PC-3 (cell line): ENCODE results near the gene C10orf95.

Experiments used
- EZH2 ChIP-seq: fragments of 300-600 bp; sonication (generic); IDR thresholded peaks from one replicate; pipeline ENCODE4 v1.6.1; 2017; ENCODE audit warnings: antibody characterized with exemption, mild to moderate bottlenecking, low read length; ENCODE audit not compliant: unreplicated experiment
- EZH2phosphoT487 ChIP-seq: fragments of 300-600 bp; sonication (generic); IDR thresholded peaks from 2 replicates; pipeline ENCODE4 v1.6.1; 2018; ENCODE audit warnings: mild to moderate bottlenecking, antibody characterized with exemption, low read length, borderline replicate concordance
- TF ChIP-seq, protein P1 (sequence below): fragments of 300-600 bp; sonication (generic); conservative IDR thresholded peaks from 2 replicates; pipeline ENCODE4 v1.5.1; 2017; ENCODE audit warnings: antibody characterized with exemption, low read depth, mild to moderate bottlenecking, low read length

- TF ChIP-seq, protein P1, sequence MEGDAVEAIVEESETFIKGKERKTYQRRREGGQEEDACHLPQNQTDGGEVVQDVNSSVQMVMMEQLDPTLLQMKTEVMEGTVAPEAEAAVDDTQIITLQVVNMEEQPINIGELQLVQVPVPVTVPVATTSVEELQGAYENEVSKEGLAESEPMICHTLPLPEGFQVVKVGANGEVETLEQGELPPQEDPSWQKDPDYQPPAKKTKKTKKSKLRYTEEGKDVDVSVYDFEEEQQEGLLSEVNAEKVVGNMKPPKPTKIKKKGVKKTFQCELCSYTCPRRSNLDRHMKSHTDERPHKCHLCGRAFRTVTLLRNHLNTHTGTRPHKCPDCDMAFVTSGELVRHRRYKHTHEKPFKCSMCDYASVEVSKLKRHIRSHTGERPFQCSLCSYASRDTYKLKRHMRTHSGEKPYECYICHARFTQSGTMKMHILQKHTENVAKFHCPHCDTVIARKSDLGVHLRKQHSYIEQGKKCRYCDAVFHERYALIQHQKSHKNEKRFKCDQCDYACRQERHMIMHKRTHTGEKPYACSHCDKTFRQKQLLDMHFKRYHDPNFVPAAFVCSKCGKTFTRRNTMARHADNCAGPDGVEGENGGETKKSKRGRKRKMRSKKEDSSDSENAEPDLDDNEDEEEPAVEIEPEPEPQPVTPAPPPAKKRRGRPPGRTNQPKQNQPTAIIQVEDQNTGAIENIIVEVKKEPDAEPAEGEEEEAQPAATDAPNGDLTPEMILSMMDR = no peak
- TF ChIP-seq EZH2 (no peak), EZH2phosphoT487 (no peak)
Measured at GRCh38 chr10:102492344-102492939, 41.1 kb upstream of the C10orf95 start.
